Dendritic cell treated with granulocyte-macrophage colony-stimulating factor and Interleukin-4, amounts not matched to agents 40 ng/mL and 50 ng/mL, for 4 days (primary cell): ENCODE measurements around the gene NBPF3.
"Not testable (repeated sequence)": the region's sequence is repeated elsewhere in the genome, so short reads cannot be mapped to it uniquely, and the experiment has no call there.

Experiments used
- H3K27ac Mint-ChIP-seq: one replicate; pipeline ENCODE4 v1.8.0; 2022; ENCODE audit warnings: mild to moderate bottlenecking, mixed read lengths
- H3K27me3 Mint-ChIP-seq: one replicate; pipeline ENCODE4 v1.8.0; 2022; ENCODE audit warnings: mild to moderate bottlenecking, mixed read lengths
- H3K36me3 Mint-ChIP-seq: one replicate; pipeline ENCODE4 v1.8.0; 2022; ENCODE audit warnings: low read depth, mixed read lengths
- H3K4me1 Mint-ChIP-seq: one replicate; pipeline ENCODE4 v1.8.0; 2022; ENCODE audit warnings: low read depth, mixed read lengths
- H3K4me3 Mint-ChIP-seq: one replicate; pipeline ENCODE4 v1.8.0; 2022; ENCODE audit warnings: mild to moderate bottlenecking, moderate library complexity, mixed read lengths
- H3K9me3 Mint-ChIP-seq: one replicate; pipeline ENCODE4 v1.8.0; 2022; ENCODE audit warnings: mixed read lengths
- intact Hi-C: fragments of 100-400 bp; cut with micrococcal nuclease; formaldehyde crosslinking; loops from one replicate; pipeline ENCODE4 v1.15.0; 2022

NBPF3 gene

GRCh38 chr1:21439721-21440629, at the start of gene NBPF3:
Gene NBPF3 (plus strand): TSS chr1:21440137. CDS start chr1:21445087, 4,950 bp downstream.
- H3K27ac Mint-ChIP-seq = peak within 1 kb of the TSS; percentile 69
- H3K9me3 Mint-ChIP-seq = no peaks in the 10 kb centered on the region
- peaks cover 14% of the 10 kb centered on the region for H3K4me1 Mint-ChIP-seq
- intact Hi-C loops = no loop called here
- H3K36me3 Mint-ChIP-seq = peaks cover 7% of the 10 kb centered on the region
- peak within 1 kb of the TSS; percentile 85 for H3K4me3 Mint-ChIP-seq
- peaks cover 67% of the 10 kb centered on the region for H3K27me3 Mint-ChIP-seq

GRCh38 chr1:21391497-21391896, 48.4 kb upstream of the NBPF3 start:
- peaks cover 71% of the 10 kb centered on the region for H3K27me3 Mint-ChIP-seq

GRCh38 chr1:21392587-21393263, 47.2 kb upstream of the NBPF3 start:
- intact Hi-C loops = no loop called here
- no peaks in the 10 kb centered on the region for H3K36me3 Mint-ChIP-seq
- H3K27me3 Mint-ChIP-seq = peaks cover 70% of the 10 kb centered on the region
- H3K4me1 Mint-ChIP-seq = peaks cover 2% of the 10 kb centered on the region
- no peak overlapping the region for H3K27ac Mint-ChIP-seq
- H3K4me3 Mint-ChIP-seq = no peak overlapping the region
- no peaks in the 10 kb centered on the region for H3K9me3 Mint-ChIP-seq

More at GRCh38 chr1:21391497-21391896, 48.4 kb upstream of the NBPF3 start:
- no peak overlapping the region for H3K4me3 Mint-ChIP-seq
- H3K9me3 Mint-ChIP-seq = no peaks in the 10 kb centered on the region
- no peak overlapping the region for H3K27ac Mint-ChIP-seq
- no peaks in the 10 kb centered on the region for H3K36me3 Mint-ChIP-seq
- no peaks in the 10 kb centered on the region for H3K4me1 Mint-ChIP-seq
- intact Hi-C loops = no loop called here

GRCh38 chr1:21396516-21396915, 43.4 kb upstream of the NBPF3 start:
- no peak overlapping the region for H3K27ac Mint-ChIP-seq
- H3K36me3 Mint-ChIP-seq = no peaks in the 10 kb centered on the region
- H3K4me3 Mint-ChIP-seq = no peak overlapping the region
- no peaks in the 10 kb centered on the region for H3K9me3 Mint-ChIP-seq
- peaks cover 82% of the 10 kb centered on the region for H3K27me3 Mint-ChIP-seq
- peaks cover 10% of the 10 kb centered on the region for H3K4me1 Mint-ChIP-seq
- intact Hi-C loops = no loop called here

- Mint-ChIP-seq H3K4me3 (no peak overlapping the region), H3K27ac (no peak overlapping the region)
These were observed 42.1 kb upstream of the NBPF3 start for GRCh38 chr1:21397813-21398188.

GRCh38 chr1:21401726-21402346, 38.1 kb upstream of the NBPF3 start:
- H3K4me3 Mint-ChIP-seq, H3K9me3 Mint-ChIP-seq, H3K27ac Mint-ChIP-seq, intact Hi-C loops, H3K36me3 Mint-ChIP-seq: not testable (repeated sequence)
- peaks cover 64% of the 10 kb centered on the region for H3K27me3 Mint-ChIP-seq
- H3K4me1 Mint-ChIP-seq = peaks cover 10% of the 10 kb centered on the region

More at GRCh38 chr1:21397813-21398188, 42.1 kb upstream of the NBPF3 start:
- H3K27me3 Mint-ChIP-seq = peaks cover 74% of the 10 kb centered on the region
- intact Hi-C loops = no loop called here
- H3K9me3 Mint-ChIP-seq = no peaks in the 10 kb centered on the region
- H3K36me3 Mint-ChIP-seq = no peaks in the 10 kb centered on the region
- H3K4me1 Mint-ChIP-seq = peaks cover 10% of the 10 kb centered on the region

- Mint-ChIP-seq H3K4me1 (no peaks in the 10 kb centered on the region), H3K36me3 (no peaks in the 10 kb centered on the region), H3K27me3 (peaks cover 60% of the 10 kb centered on the region), H3K27ac (no peak overlapping the region), H3K9me3 (no peaks in the 10 kb centered on the region), H3K4me3 (no peak overlapping the region)
- intact Hi-C loops = no loop called here
These were observed 33.3 kb upstream of the NBPF3 start for GRCh38 chr1:21406659-21407058.

GRCh38 chr1:21409897-21410296, 30.0 kb upstream of the NBPF3 start:
- H3K9me3 Mint-ChIP-seq, H3K36me3 Mint-ChIP-seq, H3K27ac Mint-ChIP-seq, H3K4me3 Mint-ChIP-seq, intact Hi-C loops, H3K4me1 Mint-ChIP-seq: not testable (repeated sequence)
- H3K27me3 Mint-ChIP-seq = peaks cover 55% of the 10 kb centered on the region

- intact Hi-C loops = no loop called here
- no peaks in the 10 kb centered on the region for H3K4me1 Mint-ChIP-seq
- no peak overlapping the region for H3K4me3 Mint-ChIP-seq
- H3K27me3 Mint-ChIP-seq = peaks cover 55% of the 10 kb centered on the region
- H3K27ac Mint-ChIP-seq = no peak overlapping the region
- no peaks in the 10 kb centered on the region for H3K9me3 Mint-ChIP-seq
- no peaks in the 10 kb centered on the region for H3K36me3 Mint-ChIP-seq
These were observed 25.9 kb upstream of the NBPF3 start for GRCh38 chr1:21414015-21414414.

GRCh38 chr1:21420378-21420777, 19.6 kb upstream of the NBPF3 start:
- H3K9me3 Mint-ChIP-seq, H3K36me3 Mint-ChIP-seq, intact Hi-C loops, H3K4me1 Mint-ChIP-seq, H3K27ac Mint-ChIP-seq, H3K4me3 Mint-ChIP-seq: not testable (repeated sequence)
- H3K27me3 Mint-ChIP-seq = peaks cover 47% of the 10 kb centered on the region

- H3K27me3 Mint-ChIP-seq = peaks cover 38% of the 10 kb centered on the region
- H3K36me3 Mint-ChIP-seq, H3K9me3 Mint-ChIP-seq, H3K4me1 Mint-ChIP-seq, H3K27ac Mint-ChIP-seq, intact Hi-C loops, H3K4me3 Mint-ChIP-seq: not testable (repeated sequence)
These were observed 18.6 kb upstream of the NBPF3 start for GRCh38 chr1:21421307-21421706.

GRCh38 chr1:21427798-21428480, 12.0 kb upstream of the NBPF3 start:
- intact Hi-C loops, H3K27ac Mint-ChIP-seq, H3K4me3 Mint-ChIP-seq, H3K9me3 Mint-ChIP-seq, H3K4me1 Mint-ChIP-seq, H3K36me3 Mint-ChIP-seq: not testable (repeated sequence)
- peaks cover 41% of the 10 kb centered on the region for H3K27me3 Mint-ChIP-seq

- H3K27ac Mint-ChIP-seq, H3K4me3 Mint-ChIP-seq, H3K4me1 Mint-ChIP-seq, intact Hi-C loops, H3K36me3 Mint-ChIP-seq, H3K9me3 Mint-ChIP-seq: not testable (repeated sequence)
- H3K27me3 Mint-ChIP-seq = peaks cover 43% of the 10 kb centered on the region
These were observed 11.4 kb upstream of the NBPF3 start for GRCh38 chr1:21428481-21429073.
